ENCODE results near the gene PLP1.

DNA sequence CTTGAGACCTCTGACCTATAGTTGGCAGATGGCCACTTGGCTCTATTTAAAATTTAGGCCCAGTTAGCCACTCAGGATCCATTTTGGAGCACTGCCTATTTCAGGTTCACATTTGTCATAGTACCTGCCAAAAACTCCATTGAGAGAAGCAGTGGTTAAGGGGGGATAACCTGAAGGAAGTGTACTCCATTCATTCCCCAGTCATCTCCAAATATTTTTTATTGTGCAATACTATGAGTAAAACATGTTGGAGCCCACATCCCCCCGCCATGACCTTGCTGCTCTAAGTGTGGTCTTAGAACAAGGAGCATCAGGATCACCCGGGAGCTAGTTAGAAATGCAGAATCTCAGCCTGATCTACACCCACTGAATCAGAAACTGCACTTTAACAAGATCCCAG lies 21.1 kb downstream of the PLP1 start:
- TF ChIP-seq CTCF (IDR thresholded peaks at IDR 0.05) (no peak), POLR2AphosphoS5 (IDR thresholded peaks at IDR 0.05) (no peak), EP300 (IDR thresholded peaks at IDR 0.05) (no peak), POLR2A (IDR thresholded peaks at IDR 0.05) (no peak)

Data from suprapubic skin (tissue), 4 donors.